Activated B cell treated with CpG ODN at 0.5 μM for 24 hours (primary cell): ENCODE measurements around the gene PRG3. TPM values are rescaled to one million over a fixed set of nuclear protein-coding genes. Genes with fewer than 3 reads are reported as not detected.

Experiments
- ATAC-seq: fragments of 200-7000 bp; cut with Tn5 transposase; one replicate; pipeline ENCODE4 v1.10.0; 2021; ENCODE audit warnings: low read depth, mild to moderate bottlenecking, moderate library complexity
- CTCF ChIA-PET: fragments of 350-600 bp; sonication (Branson Sonifier 250); formaldehyde crosslinking; loops from one replicate; lab custom pipeline; 2021; ENCODE audit warnings: antibody characterized with exemption; lab: Charles Lee
- POLR2A ChIA-PET: fragments of 350-600 bp; sonication (Branson Sonifier 250); formaldehyde crosslinking; loops from one replicate; lab custom pipeline; 2021; ENCODE audit warnings: antibody characterized with exemption; lab: Charles Lee
- DNase-seq: peaks from one replicate; pipeline ENCODE4 v3.0.0; 2022
- H3K27ac Mint-ChIP-seq: one replicate; pipeline ENCODE4 v1.8.0; 2020; ENCODE audit warnings: mixed read lengths
- H3K27me3 Mint-ChIP-seq: one replicate; pipeline ENCODE4 v1.8.0; 2021; ENCODE audit warnings: mixed read lengths
- H3K36me3 Mint-ChIP-seq: one replicate; pipeline ENCODE4 v1.8.0; 2021; ENCODE audit warnings: low read depth, mixed read lengths
- H3K4me1 Mint-ChIP-seq: one replicate; pipeline ENCODE4 v1.8.0; 2021; ENCODE audit warnings: mixed read lengths
- H3K4me3 Mint-ChIP-seq: one replicate; pipeline ENCODE4 v1.8.0; 2020; ENCODE audit warnings: mild to moderate bottlenecking, mixed read lengths
- H3K9me3 Mint-ChIP-seq: one replicate; pipeline ENCODE4 v1.8.0; 2020; ENCODE audit warnings: mixed read lengths
- CTCF ChIP-seq: fragments of 200-600 bp; IDR thresholded peaks from one replicate; pipeline ENCODE4 v1.8.0; 2022; ENCODE audit warnings: antibody characterized with exemption, mild to moderate bottlenecking
- intact Hi-C: fragments of 100-400 bp; cut with micrococcal nuclease; formaldehyde crosslinking; loops from one replicate; pipeline ENCODE4 v1.15.1; 2024
- total RNA-seq: library from RNA; stranded (reverse); gene quantifications from 2 replicates; pipeline ENCODE4 v1.2.3, GENCODE V29; 2022

The PRG3 gene
- total RNA-seq, 1 donor from 2014 or later = not detected

GRCh38 chr11:57410287-57410686, 29.3 kb upstream of the PRG3 start:
- Mint-ChIP-seq H3K36me3 (peaks cover 89% of the 10 kb centered on the region), H3K9me3 (peaks cover 3% of the 10 kb centered on the region), H3K4me1 (peaks cover 33% of the 10 kb centered on the region), H3K27ac (no peak overlapping the region), H3K27me3 (no peaks in the 10 kb centered on the region), H3K4me3 (no peak overlapping the region)
- ATAC-seq (no peak), DNase-seq (no peak)
- no peak for TF ChIP-seq CTCF
- ChIA-PET CTCF (no interaction called here), POLR2A (interaction anchor here (0.7 to 11.5 kb wide), 2 partner anchors 12 to 110 kb away, joined by 5 to 238 read pairs; partner anchors contain the start of gene SLC43A3)
- intact Hi-C loops = no loop called here

GRCh38 chr11:57409321-57410100, 28.6 kb upstream of the PRG3 start:
- H3K9me3 Mint-ChIP-seq = peaks cover 3% of the 10 kb centered on the region
- ChIA-PET POLR2A (interaction anchor here (0.7 to 11.5 kb wide), 2 partner anchors 13 to 110 kb away, joined by 5 to 238 read pairs; partner anchors contain the start of gene SLC43A3), CTCF (no interaction called here)
- H3K4me1 Mint-ChIP-seq = peaks cover 36% of the 10 kb centered on the region
- H3K27ac Mint-ChIP-seq = no peak overlapping the region
- H3K4me3 Mint-ChIP-seq = no peak overlapping the region
- peaks cover 86% of the 10 kb centered on the region for H3K36me3 Mint-ChIP-seq
- H3K27me3 Mint-ChIP-seq = no peaks in the 10 kb centered on the region
- no peak for TF ChIP-seq CTCF
- intact Hi-C loops = loop anchor here (5.0 kb wide), 1 partner anchor 73 kb away; no protein-coding TSS in a partner anchor
- ATAC-seq (no peak), DNase-seq (no peak)

GRCh38 chr11:57408771-57409170, 27.8 kb upstream of the PRG3 start:
- intact Hi-C loops = loop anchor here (5.0 kb wide), 1 partner anchor 74 kb away; no protein-coding TSS in a partner anchor
- POLR2A ChIA-PET = interaction anchor here (1.2 to 11.5 kb wide), 2 partner anchors 14 to 21 kb away, joined by 3 to 238 read pairs; partner anchors contain the start of gene SLC43A3
- Mint-ChIP-seq H3K27ac (peak overlapping the region; percentile 30), H3K36me3 (peaks cover 78% of the 10 kb centered on the region), H3K27me3 (no peaks in the 10 kb centered on the region), H3K9me3 (peaks cover 3% of the 10 kb centered on the region), H3K4me3 (no peak overlapping the region), H3K4me1 (peaks cover 41% of the 10 kb centered on the region)
- TF ChIP-seq CTCF = no peak
- no peak for ATAC-seq
- CTCF ChIA-PET = no interaction called here
- DNase-seq = no peak

GRCh38 chr11:57407941-57408475, 27.1 kb upstream of the PRG3 start:
- Mint-ChIP-seq H3K4me3 (no peak overlapping the region), H3K9me3 (peaks cover 5% of the 10 kb centered on the region), H3K27ac (no peak overlapping the region), H3K36me3 (peaks cover 70% of the 10 kb centered on the region), H3K27me3 (no peaks in the 10 kb centered on the region), H3K4me1 (peaks cover 46% of the 10 kb centered on the region)
- POLR2A ChIA-PET = interaction anchor here (1.2 to 11.5 kb wide), 2 partner anchors 14 to 20 kb away, joined by 3 to 238 read pairs; partner anchors contain the start of gene SLC43A3
- intact Hi-C loops = loop anchor here (2.0 to 5.0 kb wide), 2 partner anchors 74 to 385 kb away; no protein-coding TSS in a partner anchor
- ATAC-seq (no peak), DNase-seq (no peak)
- CTCF ChIA-PET = no interaction called here
- TF ChIP-seq CTCF = no peak
